IMR-90 (cell line): ENCODE results near the gene NFKBIE.

ENCODE experiments used
- FOS ChIP-seq: fragments of 150-350 bp; IDR thresholded peaks from 2 replicates; pipeline ENCODE4 v1.6.1; 2016; ENCODE audit warnings: low read depth, low read length
- POLR2A ChIP-seq: IDR thresholded peaks from 2 replicates; pipeline ENCODE4 v1.6.1; 2012; ENCODE audit warnings: mild to moderate bottlenecking, low read depth, low read length
- RAD21 ChIP-seq: IDR thresholded peaks from 2 replicates; pipeline ENCODE4 v1.6.1; 2012; ENCODE audit warnings: low read length, improper control_type of control experiment
- RFX5 ChIP-seq: IDR thresholded peaks from 2 replicates; pipeline ENCODE4 v1.8.0; 2012; ENCODE audit warnings: low read depth, mild to moderate bottlenecking, low read length, moderate library complexity
- SMC3 ChIP-seq: fragments of 150-350 bp; IDR thresholded peaks from 2 replicates; pipeline ENCODE4 v1.6.1; 2016; ENCODE audit warnings: low read depth, mild to moderate bottlenecking, antibody characterized with exemption, low read length, moderate library complexity
- TF ChIP-seq, protein P1 (sequence below): conservative IDR thresholded peaks from 2 replicates; pipeline ENCODE4 v1.5.1; 2012; ENCODE audit warnings: mild to moderate bottlenecking, low read depth, low read length, improper control_type of control experiment
- TF ChIP-seq, protein P2 (sequence below): fragments of 150-350 bp; IDR thresholded peaks from 2 replicates; pipeline ENCODE4 v1.6.1; 2016; ENCODE audit warnings: low read depth, mild to moderate bottlenecking, low read length, moderate library complexity, borderline replicate concordance

DNA sequence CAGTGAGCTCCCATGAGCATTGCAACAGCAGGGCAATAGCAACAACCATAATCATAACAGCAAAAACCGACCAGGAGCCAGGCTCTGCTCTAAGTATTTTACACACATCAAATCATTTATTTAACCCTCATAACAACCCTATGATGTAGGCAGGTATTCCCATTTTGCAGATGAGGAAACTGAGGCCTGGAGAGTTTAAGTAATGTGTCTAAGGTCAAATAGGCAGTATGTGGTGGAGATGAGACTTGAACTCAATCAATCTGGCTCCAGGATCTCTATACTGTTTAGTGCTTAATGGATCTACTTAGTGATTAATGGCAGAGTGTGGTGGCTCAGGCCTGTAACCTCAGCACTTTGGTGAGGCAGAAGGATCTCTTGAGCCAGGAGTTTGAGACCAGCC lies 8.3 kb upstream of the NFKBIE start:
- TF ChIP-seq, protein P1, sequence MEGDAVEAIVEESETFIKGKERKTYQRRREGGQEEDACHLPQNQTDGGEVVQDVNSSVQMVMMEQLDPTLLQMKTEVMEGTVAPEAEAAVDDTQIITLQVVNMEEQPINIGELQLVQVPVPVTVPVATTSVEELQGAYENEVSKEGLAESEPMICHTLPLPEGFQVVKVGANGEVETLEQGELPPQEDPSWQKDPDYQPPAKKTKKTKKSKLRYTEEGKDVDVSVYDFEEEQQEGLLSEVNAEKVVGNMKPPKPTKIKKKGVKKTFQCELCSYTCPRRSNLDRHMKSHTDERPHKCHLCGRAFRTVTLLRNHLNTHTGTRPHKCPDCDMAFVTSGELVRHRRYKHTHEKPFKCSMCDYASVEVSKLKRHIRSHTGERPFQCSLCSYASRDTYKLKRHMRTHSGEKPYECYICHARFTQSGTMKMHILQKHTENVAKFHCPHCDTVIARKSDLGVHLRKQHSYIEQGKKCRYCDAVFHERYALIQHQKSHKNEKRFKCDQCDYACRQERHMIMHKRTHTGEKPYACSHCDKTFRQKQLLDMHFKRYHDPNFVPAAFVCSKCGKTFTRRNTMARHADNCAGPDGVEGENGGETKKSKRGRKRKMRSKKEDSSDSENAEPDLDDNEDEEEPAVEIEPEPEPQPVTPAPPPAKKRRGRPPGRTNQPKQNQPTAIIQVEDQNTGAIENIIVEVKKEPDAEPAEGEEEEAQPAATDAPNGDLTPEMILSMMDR = no peak
- no peak for TF ChIP-seq POLR2A
- TF ChIP-seq RAD21 = no peak
- TF ChIP-seq, protein P2, sequence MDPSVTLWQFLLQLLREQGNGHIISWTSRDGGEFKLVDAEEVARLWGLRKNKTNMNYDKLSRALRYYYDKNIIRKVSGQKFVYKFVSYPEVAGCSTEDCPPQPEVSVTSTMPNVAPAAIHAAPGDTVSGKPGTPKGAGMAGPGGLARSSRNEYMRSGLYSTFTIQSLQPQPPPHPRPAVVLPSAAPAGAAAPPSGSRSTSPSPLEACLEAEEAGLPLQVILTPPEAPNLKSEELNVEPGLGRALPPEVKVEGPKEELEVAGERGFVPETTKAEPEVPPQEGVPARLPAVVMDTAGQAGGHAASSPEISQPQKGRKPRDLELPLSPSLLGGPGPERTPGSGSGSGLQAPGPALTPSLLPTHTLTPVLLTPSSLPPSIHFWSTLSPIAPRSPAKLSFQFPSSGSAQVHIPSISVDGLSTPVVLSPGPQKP = no peak
- TF ChIP-seq RFX5 = no peak
- no peak for TF ChIP-seq SMC3
- no peak for TF ChIP-seq FOS
